Motor neuron (in vitro differentiated cells): Measurements from ENCODE around the gene UNC50. TPM values are rescaled to one million over a fixed set of nuclear protein-coding genes. Genes with fewer than 3 reads are reported as not detected.

Experiments used
- ATAC-seq, 8 experiments: fragments of 200-7000 bp; cut with Tn5 transposase; replicated peaks in 6 of 8; 2 replicates each; pipeline ENCODE4 v1.8.0; 2021; ENCODE audit warnings: mild to moderate bottlenecking in 8 of 8, moderate library complexity in 8 of 8
- H3K27ac ChIP-seq, 2 donors: fragments of 250-450 bp; sonication (Bioruptor Pico); 2 replicates each; pipeline ENCODE4 v1.9.0; 2021; ENCODE audit warnings: antibody characterized with exemption in 2 of 2, mild to moderate bottlenecking in 2 of 2, moderate library complexity in 1 of 2
- H3K4me1 ChIP-seq, 2 donors: fragments of 250-450 bp; sonication (Bioruptor Pico); replicated peaks in 1 of 2; 2 replicates each; pipeline ENCODE4 v1.6.1; 2021; ENCODE audit warnings: antibody characterized with exemption in 2 of 2, mild to moderate bottlenecking in 2 of 2, moderate library complexity in 1 of 2
- H3K4me3 ChIP-seq, 5 donors: fragments of 250-450 bp; sonication (Bioruptor Pico); 2 replicates each; pipeline ENCODE4 v1.9.0; 2021; ENCODE audit warnings: antibody characterized with exemption in 5 of 5, mild to moderate bottlenecking in 5 of 5, moderate library complexity in 4 of 5
- WGBS, 10 experiments: fragments of 450-650 bp; shearing (Covaris generic); methylation state at CpG; one replicate each; pipeline ENCODE4 v1.0.0; 2022; 5-methylcytosine and 5-hydroxymethylcytosine counted together
- in situ Hi-C, 9 experiments: fragments of 400-800 bp; cut with MboI; loops; one replicate each; pipeline ENCODE4 v1.15.0; 2021; ENCODE audit warnings: low sequenced_read_pairs in 9 of 9, low pct_unique_long_range_greater_than_20kb in 2 of 9; ENCODE audit not compliant: unreplicated experiment in 9 of 9
- total RNA-seq, 8 experiments: library from RNA; unstranded; fragments of 300-600 nt; gene quantifications; 2 replicates each; pipeline versions ENCODE4 v1.2.3 to v1.2.4, GENCODE V29; 2022

Gene UNC50
- total RNA-seq, 8 experiments from 2014 or later = 28.8 to 74.0 (median 39.4) TPM

- ATAC-seq = peak in 3 of 8 experiments; percentile 63 to 98 (median 73)
- WGBS, 10 experiments = 23 to 100% (median 86%) methylated on average over 1 to 3 of the region's 3 CpGs
- Histone ChIP-seq H3K27ac (no peak overlapping the region), H3K4me3 (no peak overlapping the region), H3K4me1 (no peaks in the 10 kb centered on the region)
- in situ Hi-C loops = loop anchor here in 6 of 9 experiments (25.0 kb wide), 1 partner anchor 173 kb away; no protein-coding TSS in a partner anchor
Observed at GRCh38 chr2:98664323-98664722, 55.9 kb downstream of the UNC50 start.

- in situ Hi-C loops = loop anchor here in 6 of 9 experiments (25.0 kb wide), 1 partner anchor 172 kb away; no protein-coding TSS in a partner anchor
- WGBS, 10 experiments = 75 to 100% (median 100%) methylated on average over 1 to 3 of the region's 3 CpGs; no CpG with 5 or more reads in 4 of the 10 experiments
- ATAC-seq = no peak
- no peaks in the 10 kb centered on the region for H3K4me1 ChIP-seq
- no peak overlapping the region for H3K27ac ChIP-seq
- H3K4me3 ChIP-seq = no peak overlapping the region
Observed at GRCh38 chr2:98665677-98666076, 57.3 kb downstream of the UNC50 start.

Other genes starting within 250 kb of the UNC50 start
- gene INPP4A, start 163.7 kb upstream of the UNC50 start, total RNA-seq = 100 to 1,000 TPM in 1 of 8 experiments, 10 to 100 TPM in 7; 24.2 to 111 (median 31.1) TPM
- 10 to 100 TPM; 31.4 to 68.5 (median 38.4) TPM for gene COA5, start 77 bp upstream of the UNC50 start, total RNA-seq
- gene MGAT4A, start 122.5 kb downstream of the UNC50 start, total RNA-seq = 10 to 100 TPM in 7 of 8 experiments, under 1 TPM in 1; 0.87 to 52.7 (median 14.8) TPM